NCI-H69 (cell line): ENCODE measurements around the gene INO80B.
A peak's percentile ranks its signal among the peaks of the same experiment; 100 is the strongest.
"Not testable (repeated sequence)": the region's sequence is repeated elsewhere in the genome, so short reads cannot be mapped to it uniquely, and the experiment has no call there.

Source experiments
- DNase-seq: peaks from one replicate; lab custom pipeline; 2025; lab: John Stamatoyannopoulos, UW

INO80B gene

DNA sequence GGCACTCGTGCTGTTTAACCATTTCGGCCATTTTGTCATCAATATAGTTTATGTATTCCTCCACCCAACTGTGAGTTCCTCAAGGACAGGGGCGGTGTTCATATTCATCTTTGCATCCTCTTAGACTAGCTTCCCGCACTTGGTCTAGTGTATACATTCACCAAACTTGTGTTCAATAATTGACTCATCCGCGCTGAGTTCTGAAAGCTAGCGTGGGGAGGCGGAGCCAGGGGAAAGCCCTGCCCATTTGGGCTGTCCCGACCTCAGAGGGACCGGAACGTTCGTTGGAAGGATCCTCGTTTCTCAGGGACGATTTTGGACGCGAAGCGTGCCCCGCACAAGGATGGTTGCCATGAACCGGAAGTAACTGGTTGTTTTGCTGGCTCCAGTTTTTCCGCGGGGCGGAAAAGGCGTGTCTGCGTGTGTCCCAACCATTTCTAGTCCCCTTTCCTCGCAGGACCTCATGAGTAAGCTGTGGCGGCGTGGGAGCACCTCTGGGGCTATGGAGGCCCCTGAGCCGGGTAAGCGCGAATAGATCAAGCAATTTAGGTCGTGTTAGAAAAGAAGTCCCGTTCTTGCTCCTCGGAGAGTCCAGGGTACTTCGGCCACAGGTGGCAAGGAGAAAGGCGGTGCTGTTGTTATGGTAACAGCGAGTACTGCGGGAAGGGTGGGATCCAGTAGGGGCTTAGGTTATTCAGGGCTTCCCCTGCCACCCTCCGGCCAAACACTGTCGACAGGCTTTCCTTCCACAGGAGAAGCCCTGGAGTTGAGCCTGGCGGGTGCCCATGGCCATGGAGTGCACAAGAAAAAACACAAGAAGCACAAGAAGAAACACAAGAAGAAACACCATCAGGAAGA, at the start of gene INO80B:
Gene INO80B (plus strand): TSS at position 434 of the 858 bp plus-strand sequence. CDS start 30 bp downstream, at position 464.
- peak; percentile 94 for DNase-seq

DNA sequence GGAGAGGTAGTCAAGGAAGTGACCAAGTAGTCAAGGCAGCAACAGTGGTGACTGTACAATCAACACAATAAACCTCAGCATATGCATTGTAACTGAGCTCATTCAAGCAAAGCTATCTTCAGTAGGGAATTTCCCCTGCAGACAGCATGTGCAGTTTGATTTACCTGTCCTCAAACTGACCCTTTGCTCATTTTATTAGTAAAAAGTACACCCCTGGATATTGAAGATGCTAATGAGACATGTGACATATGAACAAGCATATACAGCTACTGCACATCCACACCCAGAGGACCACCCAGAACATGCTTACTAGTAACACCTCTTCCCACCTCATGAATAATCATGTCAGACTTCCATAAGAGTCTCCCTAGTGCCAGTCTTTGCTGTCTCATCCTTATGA, 48.9 kb upstream of the INO80B start:
- DNase-seq = no peak

DNA sequence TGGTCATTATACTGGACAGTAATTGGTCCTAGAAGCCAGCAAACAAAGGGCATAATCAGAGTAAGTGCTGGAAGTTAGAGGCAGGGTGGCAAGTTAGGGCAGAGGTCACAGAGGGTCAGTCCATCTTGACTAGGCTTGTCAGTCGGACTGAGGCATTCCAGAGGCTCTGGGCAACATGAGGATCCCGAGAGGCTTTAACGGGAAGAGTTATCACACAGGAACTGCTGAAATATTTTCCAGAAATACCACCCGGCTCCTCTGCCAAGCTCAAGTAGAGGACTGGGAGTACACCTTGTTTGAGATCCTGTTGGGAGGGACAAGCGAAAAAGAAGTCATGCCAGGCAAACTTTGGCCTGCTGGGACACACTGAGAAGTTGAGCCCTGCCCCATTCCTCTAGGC, 47.2 kb upstream of the INO80B start:
- no peak for DNase-seq

- no peak for DNase-seq
These were observed 41.7 kb upstream of the INO80B start for GRCh38 chr2:74413001-74413698.

DNA sequence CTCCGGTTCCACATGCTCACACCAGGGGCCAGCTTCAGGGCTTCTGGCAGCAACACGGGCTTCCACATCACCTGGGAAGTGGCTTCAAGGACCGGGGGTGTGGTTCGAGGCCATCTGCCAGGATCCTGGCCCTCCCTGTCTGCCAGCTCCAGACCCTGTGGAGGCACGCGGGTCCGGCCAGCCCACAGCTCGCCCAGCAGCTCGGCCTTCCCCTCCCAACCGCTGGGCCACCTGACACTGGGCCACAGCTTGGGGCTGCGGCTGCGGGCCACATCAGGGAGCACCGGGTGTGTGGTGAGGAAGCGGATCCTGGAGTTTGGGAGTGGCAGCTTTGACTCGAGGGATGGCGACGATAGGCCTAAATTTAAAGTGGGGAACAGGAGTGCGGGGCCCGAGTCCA, 40.4 kb upstream of the INO80B start:
- DNase-seq = no peak

- peak; percentile 40 for DNase-seq
These were observed 39.8 kb upstream of the INO80B start for GRCh38 chr2:74414881-74415761.

DNA sequence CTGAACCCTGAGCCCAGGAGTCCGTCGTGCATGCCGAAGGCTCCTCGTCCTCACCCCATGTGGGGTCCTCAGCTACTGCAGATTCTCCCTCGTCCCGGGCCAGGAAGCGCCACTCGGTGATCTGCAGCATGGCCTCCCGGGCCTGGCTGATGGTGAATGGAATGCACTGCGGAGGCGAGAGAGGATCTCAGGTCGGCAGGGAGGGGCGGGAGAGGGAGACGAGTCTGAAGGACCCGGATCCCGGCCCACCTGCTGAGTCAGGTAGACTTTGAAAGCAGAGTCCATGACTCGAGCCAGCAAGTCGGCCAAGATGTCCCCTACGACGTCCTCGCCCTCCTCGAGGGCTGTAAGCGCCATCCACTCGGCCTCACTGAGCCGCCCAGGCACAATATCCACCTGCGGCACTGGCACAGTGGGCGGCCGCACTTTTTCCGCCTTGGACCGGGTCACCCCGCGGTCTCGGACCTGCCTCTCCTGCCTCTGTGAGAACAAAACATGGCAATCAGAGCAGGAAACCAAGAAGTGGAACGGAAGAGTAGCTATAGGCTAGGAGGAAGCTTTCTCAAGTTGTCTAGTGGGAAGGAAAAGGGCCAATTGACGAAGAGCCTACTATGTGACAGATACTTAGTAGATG, 39.0 kb upstream of the INO80B start:
- peak; percentile 49 for DNase-seq

- DNase-seq = no peak
These were observed 38.1 kb upstream of the INO80B start for GRCh38 chr2:74416778-74417177.

DNA sequence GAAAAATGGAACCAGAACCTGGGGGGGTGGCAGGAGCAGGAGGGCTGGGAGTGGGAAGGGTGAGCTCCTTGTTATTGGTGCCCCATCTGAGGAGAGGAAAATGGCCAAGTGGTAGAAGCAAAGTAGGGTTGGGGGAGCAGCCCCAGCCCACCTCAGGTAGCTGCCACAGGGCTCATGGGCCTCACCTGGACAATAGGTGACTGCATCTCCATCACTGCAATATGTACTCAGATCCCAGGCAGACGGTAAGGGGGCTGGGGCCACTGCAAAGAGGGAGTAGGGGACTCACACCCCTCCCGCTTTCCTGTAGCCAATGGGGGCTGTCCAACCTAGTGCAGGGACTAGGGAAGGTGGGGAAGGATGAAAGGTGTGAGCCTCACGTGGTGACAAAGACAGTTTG, 37.7 kb upstream of the INO80B start:
- no peak for DNase-seq

DNA sequence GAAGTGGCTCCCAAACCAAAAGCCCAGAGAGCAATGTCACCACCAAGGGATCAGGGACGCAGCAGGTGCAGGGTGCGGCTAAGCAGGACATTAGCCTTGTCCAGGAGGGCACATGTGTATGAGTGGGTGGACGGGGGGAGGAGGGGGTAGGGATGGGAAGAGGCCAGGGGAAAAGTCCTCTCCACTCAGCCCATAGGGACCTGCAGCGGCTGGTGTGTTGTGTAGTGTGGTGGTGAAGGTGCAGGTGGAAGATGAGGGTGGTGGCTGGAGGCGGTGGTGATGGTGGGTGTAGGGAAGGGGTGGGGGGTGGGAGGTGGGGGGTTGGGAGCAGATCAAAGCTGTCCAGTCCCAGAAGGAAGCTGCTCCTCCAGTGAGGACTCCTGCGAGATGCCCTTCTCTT, 37.1 kb upstream of the INO80B start:
- DNase-seq = no peak

- DNase-seq = no peak
These were observed 36.6 kb upstream of the INO80B start for GRCh38 chr2:74418312-74418711.

DNA sequence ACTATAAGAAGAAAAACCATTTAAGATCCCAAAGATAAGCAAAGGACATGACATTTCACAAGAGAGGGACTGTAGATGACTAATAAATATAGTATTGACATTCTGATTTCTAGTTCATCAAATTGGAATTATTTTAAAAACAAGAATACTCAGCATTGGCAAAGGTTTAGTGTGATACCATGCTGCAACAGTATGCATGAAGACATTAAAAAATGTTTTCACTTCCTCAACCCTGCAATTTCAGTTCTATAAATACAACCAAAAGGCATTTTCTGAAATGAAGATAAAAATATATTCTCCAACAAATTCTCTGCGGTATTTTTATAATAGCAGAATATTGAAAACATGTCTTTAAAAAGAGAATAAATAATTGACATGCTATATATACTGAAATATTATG, 35.5 kb upstream of the INO80B start:
- DNase-seq = no peak

DNA sequence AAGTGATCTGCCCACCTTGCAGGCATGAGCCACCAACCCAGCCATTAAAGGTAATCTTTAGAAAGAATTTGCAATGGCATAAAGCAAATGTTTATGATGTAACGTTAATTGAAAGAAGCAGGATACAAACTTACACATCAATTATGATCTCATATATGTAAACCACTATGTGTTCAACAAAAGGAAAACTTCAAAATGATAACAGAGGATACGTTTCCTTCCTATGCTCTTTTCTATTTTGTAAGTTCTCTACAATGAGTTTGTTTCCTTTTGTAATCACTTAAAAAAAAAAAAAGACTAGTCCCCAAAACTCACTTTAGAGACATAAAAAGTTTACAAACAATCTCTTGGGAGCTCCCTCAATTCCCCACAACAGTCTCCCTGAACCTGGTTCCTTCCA, 34.9 kb upstream of the INO80B start:
- no peak for DNase-seq

GRCh38 chr2:74420443-74421103, 34.3 kb upstream of the INO80B start:
- DNase-seq = not testable (repeated sequence)

- peak; percentile 93 for DNase-seq
These were observed 33.5 kb upstream of the INO80B start, which contains the start of the genes C2orf81 and WDR54 for GRCh38 chr2:74421221-74421870. Gene C2orf81, minus strand, starts transcription at chr2:74421619. Its CDS starts 59 bp downstream, at chr2:74421560. Gene WDR54, plus strand, starts transcription at chr2:74421730. Its CDS starts 424 bp downstream, at chr2:74422154.

DNA sequence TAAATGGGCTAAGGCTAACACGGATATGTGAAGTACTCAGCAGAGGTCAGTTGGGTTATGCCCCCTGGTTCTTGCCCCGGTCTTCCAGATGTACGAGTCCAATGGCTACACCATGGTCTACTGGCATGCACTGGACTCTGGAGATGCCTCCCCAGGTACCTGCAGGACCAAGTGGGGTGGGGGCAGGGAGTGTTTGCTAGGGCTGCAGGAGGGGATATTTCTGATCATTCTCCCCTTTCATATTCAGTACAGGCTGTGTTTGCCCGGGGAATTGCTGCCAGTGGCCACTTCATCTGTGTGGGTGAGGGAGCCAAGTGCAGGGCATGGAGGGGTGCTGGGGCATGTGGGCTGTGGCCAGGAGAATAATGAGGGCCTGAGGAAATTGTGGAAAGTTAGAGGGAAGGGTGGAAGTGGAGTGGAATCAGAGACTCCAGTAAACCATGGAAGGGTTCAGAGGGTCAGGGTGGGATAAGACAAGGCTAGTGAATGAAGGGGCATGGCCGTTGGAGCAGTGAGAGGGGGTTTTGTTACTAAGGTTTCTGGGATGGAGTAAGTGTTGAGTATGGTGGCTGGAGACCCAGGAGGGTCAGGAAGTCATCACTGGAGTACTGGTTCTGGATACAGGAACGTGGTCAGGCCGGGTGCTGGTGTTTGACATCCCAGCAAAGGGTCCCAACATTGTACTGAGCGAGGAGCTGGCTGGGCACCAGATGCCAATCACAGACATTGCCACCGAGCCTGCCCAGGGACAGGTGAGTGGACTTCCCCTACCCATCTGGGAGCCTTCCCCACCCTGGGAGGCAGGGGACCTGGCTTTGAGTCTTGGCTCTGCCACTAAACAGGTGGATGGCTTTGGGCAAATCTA, 31.4 kb upstream of the INO80B start:
- no peak for DNase-seq

DNA sequence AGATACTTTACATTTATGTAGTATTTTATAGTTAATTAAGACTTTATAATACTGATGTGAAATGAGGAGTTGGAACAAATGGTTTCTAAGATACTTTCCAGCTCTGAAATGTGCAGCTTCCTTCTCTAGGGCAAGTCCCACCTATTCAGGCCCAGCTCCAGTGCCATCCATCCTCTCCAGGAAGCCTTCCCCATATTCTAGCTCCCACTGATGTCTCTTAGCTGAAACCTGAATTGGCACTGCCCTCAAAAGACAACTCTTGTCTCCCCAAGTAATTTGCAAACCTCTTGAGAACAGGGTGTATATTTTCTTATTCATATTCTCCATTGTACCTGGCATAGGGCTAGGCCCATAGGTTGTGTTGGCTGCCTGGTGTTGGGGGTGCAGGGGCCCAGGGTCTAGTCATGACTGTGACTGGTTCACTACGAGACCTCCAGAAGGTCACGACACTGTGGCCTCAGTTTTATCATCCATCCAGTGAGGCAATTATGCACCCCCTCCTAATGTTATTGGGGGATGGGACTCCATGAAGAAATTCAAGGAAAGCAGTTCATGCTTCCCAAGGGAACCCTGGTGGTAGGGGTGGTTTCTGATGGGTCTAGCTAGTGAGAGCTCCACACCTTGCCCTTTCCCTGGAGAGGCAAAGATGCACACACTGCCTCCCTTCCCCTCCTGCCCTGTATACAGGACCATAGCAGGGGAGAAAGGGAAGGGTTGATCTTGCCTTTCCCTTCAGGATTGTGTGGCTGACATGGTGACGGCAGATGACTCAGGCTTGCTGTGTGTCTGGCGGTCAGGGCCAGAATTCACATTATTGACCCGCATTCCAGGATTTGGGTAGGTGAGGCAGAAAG, 30.5 kb upstream of the INO80B start:
- DNase-seq = no peak

- no peak for DNase-seq
These were observed 29.9 kb upstream of the INO80B start for GRCh38 chr2:74424995-74425406.

DNA sequence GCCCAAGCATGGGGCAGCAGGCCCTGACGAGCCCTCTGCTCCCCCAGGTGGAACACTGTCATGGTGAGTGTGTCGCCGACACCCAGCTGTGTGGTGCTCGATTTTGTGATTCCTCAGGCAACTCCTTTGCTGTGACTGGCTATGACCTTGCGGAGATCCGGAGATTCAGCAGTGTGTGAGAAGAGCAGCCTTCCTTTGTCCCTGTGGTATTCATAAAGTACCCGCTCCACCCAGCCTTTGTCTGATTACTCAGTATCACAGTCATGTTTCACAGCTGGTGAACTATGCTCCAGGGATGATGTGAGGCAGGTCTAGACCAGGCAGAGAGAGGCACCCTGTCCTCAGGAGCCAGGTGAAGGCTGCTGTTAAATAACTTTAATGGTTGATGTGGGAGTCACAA, 29.4 kb upstream of the INO80B start:
- DNase-seq = no peak
